Measurements from ENCODE around the gene ARF3. TPM values are rescaled to one million over a fixed set of nuclear protein-coding genes. Genes with fewer than 3 reads are reported as not detected.
A peak's percentile ranks its signal among the peaks of the same experiment; 100 is the strongest.

ARF3 gene
- total RNA-seq, 1 donor from 2014 or later, result 113 TPM

DNA sequence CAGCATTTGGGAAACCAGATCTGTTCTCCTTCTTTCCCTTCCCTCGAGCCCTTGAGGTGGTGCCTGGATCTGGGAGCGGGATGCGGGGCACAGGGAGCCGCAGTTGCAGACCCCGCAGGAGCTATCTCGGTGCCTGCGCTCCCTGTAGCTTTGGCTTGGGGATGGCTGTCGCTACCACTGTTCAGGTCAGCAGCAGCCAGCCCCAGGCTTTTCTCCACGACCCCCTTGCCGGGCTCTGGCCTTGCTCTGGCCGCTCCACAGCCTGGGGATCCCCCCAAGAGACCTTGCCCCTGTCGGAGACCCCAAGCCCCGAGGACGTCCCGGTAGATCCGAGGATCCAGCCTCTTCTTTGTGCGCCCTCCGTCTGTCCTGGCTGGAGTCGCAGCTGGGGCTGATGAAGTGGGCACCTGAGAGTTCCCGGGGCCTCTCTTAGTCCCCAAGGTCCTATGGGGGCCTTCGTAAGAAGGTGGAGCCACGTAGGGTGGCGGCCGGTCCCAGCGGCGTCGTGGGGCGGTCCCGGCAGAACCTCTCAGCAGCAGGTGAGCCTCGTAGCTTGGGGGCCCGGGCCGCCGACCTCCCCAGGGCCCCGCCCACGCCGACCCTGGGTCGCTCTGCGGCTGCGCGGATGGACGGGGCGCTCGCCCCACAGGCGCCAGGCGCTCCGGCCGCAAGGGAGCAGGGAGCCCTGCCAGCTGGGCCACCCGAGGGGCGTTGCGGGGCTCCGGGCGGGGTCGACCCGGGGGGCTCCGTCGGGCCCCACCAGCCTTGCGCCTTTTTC, 40.6 kb upstream of the ARF3 start:
- peaks cover 18% of the 10 kb centered on the region for H3K36me3 Mint-ChIP-seq (ENCODE audit: low read depth)
- intact Hi-C loops (cut with micrococcal nuclease), result loop anchor here (1.0 to 10.0 kb wide), 5 partner anchors 20 to 347 kb away; partner anchors contain the start of genes DNAJC22, KMT2D and PRKAG1
- H3K4me1 Mint-ChIP-seq, result peaks cover 43% of the 10 kb centered on the region
- H3K27ac Mint-ChIP-seq, result no peak overlapping the region
- DNase-seq (peak; percentile 68), ATAC-seq (ENCODE audit: low read depth) (peak; percentile 56)
- no peaks in the 10 kb centered on the region for H3K9me3 Mint-ChIP-seq
- CTCF ChIA-PET, result interaction anchor here (0.9 to 4.5 kb wide), 16 partner anchors 11 to 239 kb away, joined by 3 to 26 read pairs (median 8); partner anchors contain the start of genes ARF3, FKBP11 and WNT1
- POLR2A ChIA-PET, result interaction anchor here (0.6 to 4.0 kb wide), 11 partner anchors 19 to 316 kb away, joined by 3 to 24 read pairs (median 5); partner anchors contain the start of genes ARF3, DDX23, KANSL2 and KMT2D
- peaks cover 24% of the 10 kb centered on the region for H3K27me3 Mint-ChIP-seq
- peak overlapping the region; percentile 77 for H3K4me3 Mint-ChIP-seq
- TF ChIP-seq CTCF (IDR thresholded peaks at IDR 0.05), result no peak

- Mint-ChIP-seq H3K4me3 (peak overlapping the region; percentile 77), H3K36me3 (ENCODE audit: low read depth) (peaks cover 10% of the 10 kb centered on the region), H3K9me3 (no peaks in the 10 kb centered on the region), H3K4me1 (peaks cover 43% of the 10 kb centered on the region), H3K27me3 (peaks cover 26% of the 10 kb centered on the region), H3K27ac (no peak overlapping the region)
- POLR2A ChIA-PET, result interaction anchor here (0.6 to 4.0 kb wide), 7 partner anchors 18 to 238 kb away, joined by 3 to 24 read pairs (median 9); partner anchors contain the start of genes ARF3, PRKAG1, TUBA1B and WNT1
- ATAC-seq (ENCODE audit: low read depth) (peak; percentile 53), DNase-seq (peak; percentile 59)
- CTCF ChIA-PET, result interaction anchor here (0.6 to 4.5 kb wide), 24 partner anchors 9 to 292 kb away, joined by 3 to 26 read pairs (median 5); partner anchors contain the start of genes ARF3, DHH, FKBP11 and PRKAG1
- intact Hi-C loops (cut with micrococcal nuclease), result loop anchor here (1.0 to 10.0 kb wide), 5 partner anchors 21 to 348 kb away; partner anchors contain the start of genes DNAJC22 and PRKAG1
- TF ChIP-seq CTCF (IDR thresholded peaks at IDR 0.05), result no peak
Measured at GRCh38 chr12:48996794-48997718, 39.8 kb upstream of the ARF3 start.

DNA sequence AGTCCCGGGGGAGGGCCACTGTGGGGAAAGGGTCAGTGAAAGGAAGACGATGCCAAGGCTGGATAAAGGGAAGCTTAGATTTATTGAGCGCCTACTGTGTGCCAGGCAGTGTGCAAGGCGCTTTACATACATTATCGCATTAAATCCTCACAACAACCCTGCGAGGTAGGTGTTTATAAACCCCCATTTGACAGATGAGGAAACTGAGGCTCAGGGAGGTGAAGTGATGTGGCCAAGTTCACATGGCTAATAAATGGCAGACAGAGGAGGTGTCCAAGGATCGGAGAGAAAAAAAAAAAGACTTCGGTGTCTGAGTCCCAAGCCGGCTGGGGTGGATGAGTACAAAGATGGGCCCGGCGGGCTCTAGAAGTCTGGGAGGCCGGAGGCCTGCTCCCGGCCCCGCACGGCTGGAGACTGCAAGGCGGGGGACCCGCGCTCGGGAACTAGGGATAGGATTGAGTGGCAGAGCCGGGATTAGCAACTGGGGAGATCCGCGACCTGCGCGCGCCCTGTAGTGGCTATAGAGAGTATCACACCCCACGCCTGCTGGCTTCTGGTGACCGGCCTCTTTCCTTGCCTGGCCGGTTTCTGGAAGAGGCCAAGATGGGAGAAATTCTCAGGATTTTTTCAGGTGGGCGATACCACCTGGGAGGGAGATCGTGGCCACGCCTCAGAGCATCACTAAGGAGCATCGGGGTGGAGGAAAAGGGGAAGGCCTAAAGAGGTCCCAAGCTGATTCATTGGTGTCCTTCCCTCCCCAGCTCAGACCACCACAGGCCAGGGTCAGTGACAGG, 38.0 kb upstream of the ARF3 start:
- ATAC-seq (ENCODE audit: low read depth), result peak; percentile 23
- no peak for DNase-seq
- Mint-ChIP-seq H3K27me3 (peaks cover 28% of the 10 kb centered on the region), H3K4me3 (peak overlapping the region; percentile 67), H3K9me3 (no peaks in the 10 kb centered on the region), H3K4me1 (peaks cover 38% of the 10 kb centered on the region), H3K27ac (no peak overlapping the region), H3K36me3 (ENCODE audit: low read depth) (no peaks in the 10 kb centered on the region)
- POLR2A ChIA-PET, result interaction anchor here (1.0 to 4.0 kb wide), 2 partner anchors 16 to 25 kb away, joined by 5 to 24 read pairs; partner anchors contain the start of gene WNT1
- no peak for TF ChIP-seq CTCF (IDR thresholded peaks at IDR 0.05)
- CTCF ChIA-PET, result interaction anchor here (0.6 to 4.5 kb wide), 9 partner anchors 8 to 201 kb away, joined by 3 to 26 read pairs (median 4); partner anchors contain the start of genes DDX23 and FKBP11
- intact Hi-C loops (cut with micrococcal nuclease), result loop anchor here (1.0 to 10.0 kb wide), 4 partner anchors 15 to 350 kb away; partner anchors contain the start of gene DNAJC22

DNA sequence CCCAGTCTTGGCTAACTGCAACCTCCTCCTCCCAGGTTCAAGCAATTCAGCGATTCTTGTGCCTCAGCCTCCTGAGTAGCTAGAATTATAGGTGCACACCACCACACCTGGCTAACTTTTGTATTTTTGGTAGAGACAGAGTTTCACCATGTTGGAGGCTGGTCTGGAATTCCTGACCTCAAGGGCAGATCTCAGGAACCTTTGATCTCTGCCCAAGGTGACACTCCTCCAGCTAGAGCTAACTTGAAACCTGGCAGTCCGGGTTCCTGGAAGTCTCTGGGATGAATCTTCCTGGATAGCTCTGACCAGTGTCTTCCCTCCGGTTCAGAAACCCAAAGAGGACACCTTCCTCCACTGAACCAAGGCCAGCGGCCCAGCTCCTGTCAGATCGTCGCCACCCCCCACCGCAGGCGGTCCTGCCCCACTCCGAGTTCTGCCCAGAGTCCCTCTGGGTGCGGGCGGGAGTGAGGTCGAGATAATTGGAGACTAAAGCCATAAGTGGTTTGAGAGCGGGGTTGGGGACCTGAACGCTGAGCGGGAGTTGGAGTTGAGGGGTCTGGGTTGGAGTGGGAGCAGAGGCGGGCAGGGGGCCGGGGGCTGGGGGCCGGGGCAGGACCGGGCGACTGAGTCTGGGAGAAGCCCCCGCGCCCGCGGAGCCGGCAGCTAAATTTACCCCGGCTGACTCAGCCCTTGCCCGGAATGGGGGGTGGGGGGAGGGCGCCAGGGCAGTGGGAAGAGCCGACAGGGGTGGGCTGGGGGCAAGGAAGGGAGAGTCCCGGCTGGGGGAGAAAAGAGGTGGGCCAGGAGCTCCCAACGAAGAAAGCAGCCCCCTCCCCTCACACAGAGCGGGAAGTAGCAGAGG, 37.2 kb upstream of the ARF3 start:
- TF ChIP-seq CTCF (IDR thresholded peaks at IDR 0.05), result no peak
- Mint-ChIP-seq H3K4me1 (peaks cover 30% of the 10 kb centered on the region), H3K27me3 (peaks cover 26% of the 10 kb centered on the region), H3K36me3 (ENCODE audit: low read depth) (no peaks in the 10 kb centered on the region), H3K4me3 (no peak overlapping the region), H3K27ac (no peak overlapping the region), H3K9me3 (no peaks in the 10 kb centered on the region)
- intact Hi-C loops (cut with micrococcal nuclease), result loop anchor here (1.0 to 10.0 kb wide), 4 partner anchors 14 to 350 kb away; partner anchors contain the start of gene DNAJC22
- ChIA-PET POLR2A (no interaction called here), CTCF (interaction anchor here (0.9 to 4.5 kb wide), 5 partner anchors 9 to 142 kb away, joined by 3 to 26 read pairs (median 4); partner anchors contain the start of genes DDX23 and FKBP11)
- ATAC-seq (ENCODE audit: low read depth), result no peak
- no peak for DNase-seq

All from activated B cell treated with CpG ODN at 0.5 μM for 24 hours (primary cell).